WTC11 (cell line): ENCODE data around the gene CLIC5.

ENCODE experiments used
- CREB1 ChIP-seq: sonication (generic); formaldehyde crosslinking; IDR thresholded peaks from 2 replicates; pipeline ENCODE4 v1.8.0; 2023; ENCODE audit warnings: mild to moderate bottlenecking, missing genetic modification reagents
- ELF4 ChIP-seq: sonication (generic); formaldehyde crosslinking; IDR thresholded peaks from 2 replicates; pipeline ENCODE4 v1.8.1; 2022; ENCODE audit warnings: low read depth, mild to moderate bottlenecking, moderate library complexity, missing genetic modification reagents
- TEAD1 ChIP-seq: sonication (generic); formaldehyde crosslinking; IDR thresholded peaks from 2 replicates; pipeline ENCODE4 v1.8.0; 2022; ENCODE audit warnings: mild to moderate bottlenecking, missing genetic modification reagents
- TEAD4 ChIP-seq: sonication (generic); formaldehyde crosslinking; IDR thresholded peaks from 2 replicates; pipeline ENCODE4 v1.8.0; 2022; ENCODE audit warnings: mild to moderate bottlenecking, missing genetic modification reagents
- ZNF232 ChIP-seq: sonication (generic); formaldehyde crosslinking; IDR thresholded peaks from 2 replicates; pipeline ENCODE4 v1.8.0; 2022; ENCODE audit warnings: mild to moderate bottlenecking, missing genetic modification reagents
- ZNF671 ChIP-seq: fragments of 250-450 bp; sonication (Bioruptor Pico); IDR thresholded peaks from 2 replicates; pipeline ENCODE4 v1.8.0; 2021; ENCODE audit warnings: mild to moderate bottlenecking
- TF ChIP-seq, protein P1 (sequence below): sonication (generic); formaldehyde crosslinking; IDR thresholded peaks from 2 replicates; pipeline ENCODE4 v1.8.0; 2023; ENCODE audit warnings: missing genetic modification reagents
- TF ChIP-seq, protein P2 (sequence below): fragments of 200-600 bp; IDR thresholded peaks from 2 replicates; pipeline ENCODE4 v1.8.0; 2022; ENCODE audit warnings: antibody characterized with exemption
- TF ChIP-seq, protein P3 (sequence below): sonication (generic); formaldehyde crosslinking; IDR thresholded peaks from 2 replicates; pipeline ENCODE4 v1.8.0; 2023; ENCODE audit warnings: missing genetic modification reagents, mild to moderate bottlenecking, borderline replicate concordance
- TF ChIP-seq, protein P4 (sequence below): sonication (generic); formaldehyde crosslinking; IDR thresholded peaks from 2 replicates; pipeline ENCODE4 v1.8.0; 2022; ENCODE audit warnings: mild to moderate bottlenecking, missing genetic modification reagents
- TF ChIP-seq, protein P5 (sequence below): fragments of 250-450 bp; sonication (Bioruptor Pico); IDR thresholded peaks from 2 replicates; pipeline ENCODE4 v2.1.2; 2022; ENCODE audit warnings: mild to moderate bottlenecking, moderate library complexity
- TF ChIP-seq, protein P6 (sequence below): sonication (generic); formaldehyde crosslinking; IDR thresholded peaks from 2 replicates; pipeline ENCODE4 v1.8.1; 2022; ENCODE audit warnings: low read depth, missing genetic modification reagents, borderline replicate concordance
- TF ChIP-seq, protein P7 (sequence below): sonication (generic); formaldehyde crosslinking; conservative IDR thresholded peaks from 2 replicates; pipeline ENCODE4 v1.8.1; 2023; ENCODE audit warnings: mild to moderate bottlenecking, low read depth, missing genetic modification reagents, moderate library complexity
- TF ChIP-seq, protein P8 (sequence below): sonication (generic); formaldehyde crosslinking; conservative IDR thresholded peaks from 2 replicates; pipeline ENCODE4 v1.8.1; 2022; ENCODE audit warnings: mild to moderate bottlenecking, missing genetic modification reagents

DNA sequence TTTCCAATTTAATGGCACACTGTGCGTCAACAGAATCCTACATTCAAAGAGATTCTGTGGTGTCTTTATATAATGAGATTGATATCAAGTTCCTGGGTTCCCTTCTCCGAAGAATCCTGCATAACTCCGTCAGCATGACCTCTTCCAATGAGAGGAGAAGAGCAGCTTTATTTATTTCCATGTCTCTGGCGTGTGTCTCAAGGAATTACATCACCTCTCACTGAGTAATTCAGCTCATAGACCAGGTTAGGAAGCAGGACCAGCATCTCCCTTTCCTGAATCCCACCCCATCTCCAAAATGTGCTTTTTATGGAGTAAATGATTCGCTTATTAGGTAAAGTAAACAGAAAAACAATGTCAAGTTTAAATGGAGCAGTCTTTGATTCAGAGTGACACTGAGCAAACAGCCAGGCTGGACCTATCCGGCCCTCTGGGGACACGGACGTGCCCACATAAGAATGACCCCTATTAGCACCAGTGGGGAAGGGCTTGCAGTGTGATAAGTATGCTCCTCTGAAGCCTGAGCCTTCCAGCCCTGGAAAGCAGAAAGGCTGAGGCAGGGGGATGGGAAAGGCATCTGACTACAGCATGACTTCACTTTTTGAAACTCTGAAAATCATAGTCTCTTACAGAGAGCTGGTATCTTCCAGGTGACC lies 165.2 kb downstream of the CLIC5 start:
- TF ChIP-seq, protein P1, sequence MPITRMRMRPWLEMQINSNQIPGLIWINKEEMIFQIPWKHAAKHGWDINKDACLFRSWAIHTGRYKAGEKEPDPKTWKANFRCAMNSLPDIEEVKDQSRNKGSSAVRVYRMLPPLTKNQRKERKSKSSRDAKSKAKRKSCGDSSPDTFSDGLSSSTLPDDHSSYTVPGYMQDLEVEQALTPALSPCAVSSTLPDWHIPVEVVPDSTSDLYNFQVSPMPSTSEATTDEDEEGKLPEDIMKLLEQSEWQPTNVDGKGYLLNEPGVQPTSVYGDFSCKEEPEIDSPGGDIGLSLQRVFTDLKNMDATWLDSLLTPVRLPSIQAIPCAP (CRISPR knock-in tag): no peak
- no peak for TF ChIP-seq ZNF232 (CRISPR knock-in tag)
- TF ChIP-seq, protein P2, sequence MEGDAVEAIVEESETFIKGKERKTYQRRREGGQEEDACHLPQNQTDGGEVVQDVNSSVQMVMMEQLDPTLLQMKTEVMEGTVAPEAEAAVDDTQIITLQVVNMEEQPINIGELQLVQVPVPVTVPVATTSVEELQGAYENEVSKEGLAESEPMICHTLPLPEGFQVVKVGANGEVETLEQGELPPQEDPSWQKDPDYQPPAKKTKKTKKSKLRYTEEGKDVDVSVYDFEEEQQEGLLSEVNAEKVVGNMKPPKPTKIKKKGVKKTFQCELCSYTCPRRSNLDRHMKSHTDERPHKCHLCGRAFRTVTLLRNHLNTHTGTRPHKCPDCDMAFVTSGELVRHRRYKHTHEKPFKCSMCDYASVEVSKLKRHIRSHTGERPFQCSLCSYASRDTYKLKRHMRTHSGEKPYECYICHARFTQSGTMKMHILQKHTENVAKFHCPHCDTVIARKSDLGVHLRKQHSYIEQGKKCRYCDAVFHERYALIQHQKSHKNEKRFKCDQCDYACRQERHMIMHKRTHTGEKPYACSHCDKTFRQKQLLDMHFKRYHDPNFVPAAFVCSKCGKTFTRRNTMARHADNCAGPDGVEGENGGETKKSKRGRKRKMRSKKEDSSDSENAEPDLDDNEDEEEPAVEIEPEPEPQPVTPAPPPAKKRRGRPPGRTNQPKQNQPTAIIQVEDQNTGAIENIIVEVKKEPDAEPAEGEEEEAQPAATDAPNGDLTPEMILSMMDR: no peak
- no peak for TF ChIP-seq CREB1 (CRISPR knock-in tag)
- TF ChIP-seq, protein P3, sequence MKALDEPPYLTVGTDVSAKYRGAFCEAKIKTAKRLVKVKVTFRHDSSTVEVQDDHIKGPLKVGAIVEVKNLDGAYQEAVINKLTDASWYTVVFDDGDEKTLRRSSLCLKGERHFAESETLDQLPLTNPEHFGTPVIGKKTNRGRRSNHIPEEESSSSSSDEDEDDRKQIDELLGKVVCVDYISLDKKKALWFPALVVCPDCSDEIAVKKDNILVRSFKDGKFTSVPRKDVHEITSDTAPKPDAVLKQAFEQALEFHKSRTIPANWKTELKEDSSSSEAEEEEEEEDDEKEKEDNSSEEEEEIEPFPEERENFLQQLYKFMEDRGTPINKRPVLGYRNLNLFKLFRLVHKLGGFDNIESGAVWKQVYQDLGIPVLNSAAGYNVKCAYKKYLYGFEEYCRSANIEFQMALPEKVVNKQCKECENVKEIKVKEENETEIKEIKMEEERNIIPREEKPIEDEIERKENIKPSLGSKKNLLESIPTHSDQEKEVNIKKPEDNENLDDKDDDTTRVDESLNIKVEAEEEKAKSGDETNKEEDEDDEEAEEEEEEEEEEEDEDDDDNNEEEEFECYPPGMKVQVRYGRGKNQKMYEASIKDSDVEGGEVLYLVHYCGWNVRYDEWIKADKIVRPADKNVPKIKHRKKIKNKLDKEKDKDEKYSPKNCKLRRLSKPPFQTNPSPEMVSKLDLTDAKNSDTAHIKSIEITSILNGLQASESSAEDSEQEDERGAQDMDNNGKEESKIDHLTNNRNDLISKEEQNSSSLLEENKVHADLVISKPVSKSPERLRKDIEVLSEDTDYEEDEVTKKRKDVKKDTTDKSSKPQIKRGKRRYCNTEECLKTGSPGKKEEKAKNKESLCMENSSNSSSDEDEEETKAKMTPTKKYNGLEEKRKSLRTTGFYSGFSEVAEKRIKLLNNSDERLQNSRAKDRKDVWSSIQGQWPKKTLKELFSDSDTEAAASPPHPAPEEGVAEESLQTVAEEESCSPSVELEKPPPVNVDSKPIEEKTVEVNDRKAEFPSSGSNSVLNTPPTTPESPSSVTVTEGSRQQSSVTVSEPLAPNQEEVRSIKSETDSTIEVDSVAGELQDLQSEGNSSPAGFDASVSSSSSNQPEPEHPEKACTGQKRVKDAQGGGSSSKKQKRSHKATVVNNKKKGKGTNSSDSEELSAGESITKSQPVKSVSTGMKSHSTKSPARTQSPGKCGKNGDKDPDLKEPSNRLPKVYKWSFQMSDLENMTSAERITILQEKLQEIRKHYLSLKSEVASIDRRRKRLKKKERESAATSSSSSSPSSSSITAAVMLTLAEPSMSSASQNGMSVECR (CRISPR knock-in tag): no peak
- TF ChIP-seq, protein P4, sequence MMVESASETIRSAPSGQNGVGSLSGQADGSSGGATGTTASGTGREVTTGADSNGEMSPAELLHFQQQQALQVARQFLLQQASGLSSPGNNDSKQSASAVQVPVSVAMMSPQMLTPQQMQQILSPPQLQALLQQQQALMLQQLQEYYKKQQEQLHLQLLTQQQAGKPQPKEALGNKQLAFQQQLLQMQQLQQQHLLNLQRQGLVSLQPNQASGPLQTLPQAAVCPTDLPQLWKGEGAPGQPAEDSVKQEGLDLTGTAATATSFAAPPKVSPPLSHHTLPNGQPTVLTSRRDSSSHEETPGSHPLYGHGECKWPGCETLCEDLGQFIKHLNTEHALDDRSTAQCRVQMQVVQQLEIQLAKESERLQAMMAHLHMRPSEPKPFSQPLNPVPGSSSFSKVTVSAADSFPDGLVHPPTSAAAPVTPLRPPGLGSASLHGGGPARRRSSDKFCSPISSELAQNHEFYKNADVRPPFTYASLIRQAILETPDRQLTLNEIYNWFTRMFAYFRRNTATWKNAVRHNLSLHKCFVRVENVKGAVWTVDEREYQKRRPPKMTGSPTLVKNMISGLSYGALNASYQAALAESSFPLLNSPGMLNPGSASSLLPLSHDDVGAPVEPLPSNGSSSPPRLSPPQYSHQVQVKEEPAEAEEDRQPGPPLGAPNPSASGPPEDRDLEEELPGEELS (CRISPR knock-in tag): no peak
- TF ChIP-seq, protein P5, sequence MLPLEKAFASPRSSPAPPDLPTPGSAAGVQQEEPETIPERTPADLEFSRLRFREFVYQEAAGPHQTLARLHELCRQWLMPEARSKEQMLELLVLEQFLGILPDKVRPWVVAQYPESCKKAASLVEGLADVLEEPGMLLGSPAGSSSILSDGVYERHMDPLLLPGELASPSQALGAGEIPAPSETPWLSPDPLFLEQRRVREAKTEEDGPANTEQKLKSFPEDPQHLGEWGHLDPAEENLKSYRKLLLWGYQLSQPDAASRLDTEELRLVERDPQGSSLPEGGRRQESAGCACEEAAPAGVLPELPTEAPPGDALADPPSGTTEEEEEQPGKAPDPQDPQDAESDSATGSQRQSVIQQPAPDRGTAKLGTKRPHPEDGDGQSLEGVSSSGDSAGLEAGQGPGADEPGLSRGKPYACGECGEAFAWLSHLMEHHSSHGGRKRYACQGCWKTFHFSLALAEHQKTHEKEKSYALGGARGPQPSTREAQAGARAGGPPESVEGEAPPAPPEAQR (CRISPR knock-in tag): no peak
- TF ChIP-seq, protein P6, sequence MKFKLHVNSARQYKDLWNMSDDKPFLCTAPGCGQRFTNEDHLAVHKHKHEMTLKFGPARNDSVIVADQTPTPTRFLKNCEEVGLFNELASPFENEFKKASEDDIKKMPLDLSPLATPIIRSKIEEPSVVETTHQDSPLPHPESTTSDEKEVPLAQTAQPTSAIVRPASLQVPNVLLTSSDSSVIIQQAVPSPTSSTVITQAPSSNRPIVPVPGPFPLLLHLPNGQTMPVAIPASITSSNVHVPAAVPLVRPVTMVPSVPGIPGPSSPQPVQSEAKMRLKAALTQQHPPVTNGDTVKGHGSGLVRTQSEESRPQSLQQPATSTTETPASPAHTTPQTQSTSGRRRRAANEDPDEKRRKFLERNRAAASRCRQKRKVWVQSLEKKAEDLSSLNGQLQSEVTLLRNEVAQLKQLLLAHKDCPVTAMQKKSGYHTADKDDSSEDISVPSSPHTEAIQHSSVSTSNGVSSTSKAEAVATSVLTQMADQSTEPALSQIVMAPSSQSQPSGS (CRISPR knock-in tag): no peak
- no peak for TF ChIP-seq ZNF671
- no peak for TF ChIP-seq TEAD4 (CRISPR knock-in tag)
- TF ChIP-seq, protein P7, sequence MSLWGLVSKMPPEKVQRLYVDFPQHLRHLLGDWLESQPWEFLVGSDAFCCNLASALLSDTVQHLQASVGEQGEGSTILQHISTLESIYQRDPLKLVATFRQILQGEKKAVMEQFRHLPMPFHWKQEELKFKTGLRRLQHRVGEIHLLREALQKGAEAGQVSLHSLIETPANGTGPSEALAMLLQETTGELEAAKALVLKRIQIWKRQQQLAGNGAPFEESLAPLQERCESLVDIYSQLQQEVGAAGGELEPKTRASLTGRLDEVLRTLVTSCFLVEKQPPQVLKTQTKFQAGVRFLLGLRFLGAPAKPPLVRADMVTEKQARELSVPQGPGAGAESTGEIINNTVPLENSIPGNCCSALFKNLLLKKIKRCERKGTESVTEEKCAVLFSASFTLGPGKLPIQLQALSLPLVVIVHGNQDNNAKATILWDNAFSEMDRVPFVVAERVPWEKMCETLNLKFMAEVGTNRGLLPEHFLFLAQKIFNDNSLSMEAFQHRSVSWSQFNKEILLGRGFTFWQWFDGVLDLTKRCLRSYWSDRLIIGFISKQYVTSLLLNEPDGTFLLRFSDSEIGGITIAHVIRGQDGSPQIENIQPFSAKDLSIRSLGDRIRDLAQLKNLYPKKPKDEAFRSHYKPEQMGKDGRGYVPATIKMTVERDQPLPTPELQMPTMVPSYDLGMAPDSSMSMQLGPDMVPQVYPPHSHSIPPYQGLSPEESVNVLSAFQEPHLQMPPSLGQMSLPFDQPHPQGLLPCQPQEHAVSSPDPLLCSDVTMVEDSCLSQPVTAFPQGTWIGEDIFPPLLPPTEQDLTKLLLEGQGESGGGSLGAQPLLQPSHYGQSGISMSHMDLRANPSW: no peak
- TF ChIP-seq, protein P8, sequence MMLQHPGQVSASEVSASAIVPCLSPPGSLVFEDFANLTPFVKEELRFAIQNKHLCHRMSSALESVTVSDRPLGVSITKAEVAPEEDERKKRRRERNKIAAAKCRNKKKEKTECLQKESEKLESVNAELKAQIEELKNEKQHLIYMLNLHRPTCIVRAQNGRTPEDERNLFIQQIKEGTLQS (CRISPR knock-in tag): no peak
- TF ChIP-seq TEAD1 (CRISPR knock-in tag): no peak
- no peak for TF ChIP-seq ELF4
